Suppressor macrophage treated with lipopolysaccharide for 4 hours (primary cell): ENCODE results near the gene EMC9.
A peak's percentile ranks its signal among the peaks of the same experiment; 100 is the strongest.

Experiments used
- DNase-seq: peaks from one replicate; pipeline ENCODE4 v3.0.0-alpha.2; 2020

The EMC9 gene

GRCh38 chr14:24146978-24147760, 5.8 kb upstream of the EMC9 start, which contains the start of gene RNF31:
RNF31 (plus strand) TSS chr14:24147498; CDS start chr14:24147699, 201 bp downstream.
- peak; percentile 99 for DNase-seq

GRCh38 chr14:24146453-24146977, 5.1 kb upstream of the EMC9 start, which contains the start of gene PSME2:
PSME2 (minus strand) TSS chr14:24146610; CDS start chr14:24146581, 29 bp downstream.
- peak; percentile 99 for DNase-seq

- DNase-seq: peak; percentile 82
These were observed 4.5 kb upstream of the EMC9 start for GRCh38 chr14:24145690-24146452.

GRCh38 chr14:24145219-24145618, 3.8 kb upstream of the EMC9 start:
- DNase-seq: no peak

- DNase-seq: no peak
These were observed 3.1 kb upstream of the EMC9 start for GRCh38 chr14:24144451-24144850.

GRCh38 chr14:24143511-24143910, 2.1 kb upstream of the EMC9 start:
- DNase-seq: no peak

- no peak for DNase-seq
These were observed 2.0 kb downstream of the EMC9 start for GRCh38 chr14:24139272-24139934.

GRCh38 chr14:24138396-24139271, 2.8 kb downstream of the EMC9 start:
- no peak for DNase-seq

GRCh38 chr14:24137529-24138395, 3.6 kb downstream of the EMC9 start:
- DNase-seq: no peak

- DNase-seq: no peak
These were observed 4.5 kb downstream of the EMC9 start for GRCh38 chr14:24136684-24137528.

GRCh38 chr14:24135834-24136683, 5.3 kb downstream of the EMC9 start, which contains the start of gene PSME1:
PSME1 (plus strand) TSS chr14:24136194; CDS start chr14:24136263, 69 bp downstream.
- DNase-seq: peak; percentile 96

GRCh38 chr14:24135584-24135833, 5.9 kb downstream of the EMC9 start:
- DNase-seq: no peak

- DNase-seq: no peak
These were observed 7.7 kb downstream of the EMC9 start for GRCh38 chr14:24133735-24134134.

GRCh38 chr14:24132976-24133375, 8.4 kb downstream of the EMC9 start:
- no peak for DNase-seq

GRCh38 chr14:24132061-24132685, 9.2 kb downstream of the EMC9 start:
- no peak for DNase-seq

- no peak for DNase-seq
These were observed 9.8 kb downstream of the EMC9 start for GRCh38 chr14:24131549-24131966.

GRCh38 chr14:24130717-24131548, 10.5 kb downstream of the EMC9 start:
- DNase-seq: no peak

- no peak for DNase-seq
These were observed 11.0 kb downstream of the EMC9 start, which contains the start of gene FITM1 for GRCh38 chr14:24130380-24130716. FITM1 (plus strand) TSS chr14:24130659; CDS start chr14:24131564, 905 bp downstream.
